ENCODE measurements around the gene CAD. TPM values are rescaled to one million over a fixed set of nuclear protein-coding genes. Genes with fewer than 3 reads are reported as not detected.

Gene CAD
- total RNA-seq, 2 donors from 2014 or later = 12.7 to 15.2 TPM

- no peak for ATAC-seq
- no peak for DNase-seq
- intact Hi-C loops (cut with DNase I) = no loop called here
Measured at GRCh38 chr2:27216416-27217137, 592 bp upstream of the CAD start.

GRCh38 chr2:27218614-27219013 lies 1.4 kb downstream of the CAD start:
- intact Hi-C loops (cut with DNase I) = no loop called here
- ATAC-seq (no peak), DNase-seq (no peak)

- DNase-seq (no peak), ATAC-seq (no peak)
- intact Hi-C loops (cut with DNase I) = no loop called here
Measured at GRCh38 chr2:27219091-27219490, 1.9 kb downstream of the CAD start.

GRCh38 chr2:27220091-27220490 lies 2.9 kb downstream of the CAD start:
- ATAC-seq = no peak
- intact Hi-C loops (cut with DNase I) = no loop called here
- no peak for DNase-seq

- DNase-seq (no peak), ATAC-seq (no peak)
- intact Hi-C loops (cut with DNase I) = no loop called here
Measured at GRCh38 chr2:27221166-27221565, 4.0 kb downstream of the CAD start.

GRCh38 chr2:27222407-27222806 lies 5.2 kb downstream of the CAD start:
- no peak for DNase-seq
- intact Hi-C loops (cut with DNase I) = no loop called here
- no peak for ATAC-seq

GRCh38 chr2:27223416-27223815 lies 6.2 kb downstream of the CAD start:
- DNase-seq (no peak), ATAC-seq (no peak)
- intact Hi-C loops (cut with DNase I) = no loop called here

GRCh38 chr2:27225526-27225925 lies 8.4 kb downstream of the CAD start:
- no peak for DNase-seq
- intact Hi-C loops (cut with DNase I) = no loop called here
- no peak for ATAC-seq

GRCh38 chr2:27227501-27227900 lies 10.3 kb downstream of the CAD start:
- DNase-seq (no peak), ATAC-seq (no peak)
- intact Hi-C loops (cut with DNase I) = no loop called here

GRCh38 chr2:27231921-27232320 lies 14.8 kb downstream of the CAD start:
- intact Hi-C loops (cut with DNase I) = no loop called here
- no peak for DNase-seq
- no peak for ATAC-seq

- DNase-seq = no peak
- ATAC-seq = no peak
- intact Hi-C loops (cut with DNase I) = no loop called here
Measured at GRCh38 chr2:27233341-27233740, 16.2 kb downstream of the CAD start.

- DNase-seq (no peak), ATAC-seq (no peak)
- intact Hi-C loops (cut with DNase I) = no loop called here
Measured at GRCh38 chr2:27236136-27236535, 19.0 kb downstream of the CAD start.

- ATAC-seq (no peak), DNase-seq (no peak)
Measured at GRCh38 chr2:27236626-27237025, 19.5 kb downstream of the CAD start.

GRCh38 chr2:27237341-27237945 lies 20.3 kb downstream of the CAD start:
- intact Hi-C loops (cut with DNase I) = no loop called here
- ATAC-seq (no peak), DNase-seq (no peak)

More at GRCh38 chr2:27236626-27237025, 19.5 kb downstream of the CAD start:
- intact Hi-C loops (cut with DNase I) = no loop called here

- DNase-seq (no peak), ATAC-seq (no peak)
- intact Hi-C loops (cut with DNase I) = no loop called here
Measured at GRCh38 chr2:27238976-27239375, 21.8 kb downstream of the CAD start.

- no peak for ATAC-seq
- intact Hi-C loops (cut with DNase I) = loop anchor here in 1 of 2 donors (10.0 kb wide), 1 partner anchor 54 kb away; no protein-coding TSS in a partner anchor
- DNase-seq = no peak
Measured at GRCh38 chr2:27240406-27240805, 23.2 kb downstream of the CAD start.

- DNase-seq (no peak), ATAC-seq (no peak)
- intact Hi-C loops (cut with DNase I) = loop anchor here in 1 of 2 donors (10.0 kb wide), 1 partner anchor 53 kb away; no protein-coding TSS in a partner anchor
Measured at GRCh38 chr2:27241761-27242613, 24.8 kb downstream of the CAD start.

GRCh38 chr2:27242614-27242951 lies 25.4 kb downstream of the CAD start:
- ATAC-seq (no peak), DNase-seq (no peak)
- intact Hi-C loops (cut with DNase I) = loop anchor here in 1 of 2 donors (10.0 kb wide), 1 partner anchor 52 kb away; no protein-coding TSS in a partner anchor

GRCh38 chr2:27243391-27244130 lies 26.4 kb downstream of the CAD start:
- intact Hi-C loops (cut with DNase I) = loop anchor here in 1 of 2 donors (10.0 kb wide), 1 partner anchor 51 kb away; no protein-coding TSS in a partner anchor
- ATAC-seq (peak; percentile 46 to 70), DNase-seq (no peak)

All from left cardiac atrium (tissue), 4 donors.